ENCODE measurements around the gene PAPSS2.

Gene PAPSS2

GRCh38 chr10:87702260-87702972 lies 42.7 kb downstream of the PAPSS2 start:
- in situ Hi-C loops (cut with MboI; ENCODE audit: low pct_unique_long_range_greater_than_20kb, low sequenced_read_pairs, unreplicated experiment) = no loop called here
- no peak for TF ChIP-seq CTCF (IDR thresholded peaks at IDR 0.05; ENCODE audit: extremely low read depth, insufficient read depth, missing control alignments)
- DNase-seq (ENCODE audit: low spot score) = no peak

GRCh38 chr10:87702973-87703294 lies 43.3 kb downstream of the PAPSS2 start:
- no peak for TF ChIP-seq CTCF (IDR thresholded peaks at IDR 0.05; ENCODE audit: extremely low read depth, insufficient read depth, missing control alignments)
- DNase-seq (ENCODE audit: low spot score) = no peak
- in situ Hi-C loops (cut with MboI; ENCODE audit: low pct_unique_long_range_greater_than_20kb, low sequenced_read_pairs, unreplicated experiment) = no loop called here

GRCh38 chr10:87703771-87704170 lies 44.1 kb downstream of the PAPSS2 start:
- in situ Hi-C loops (cut with MboI; ENCODE audit: low pct_unique_long_range_greater_than_20kb, low sequenced_read_pairs, unreplicated experiment) = no loop called here
- TF ChIP-seq CTCF (IDR thresholded peaks at IDR 0.05; ENCODE audit: extremely low read depth, insufficient read depth, missing control alignments) = no peak
- DNase-seq (ENCODE audit: low spot score) = no peak

GRCh38 chr10:87705339-87705738 lies 45.7 kb downstream of the PAPSS2 start:
- in situ Hi-C loops (cut with MboI; ENCODE audit: low pct_unique_long_range_greater_than_20kb, low sequenced_read_pairs, unreplicated experiment) = no loop called here
- no peak for DNase-seq (ENCODE audit: low spot score)
- no peak for TF ChIP-seq CTCF (IDR thresholded peaks at IDR 0.05; ENCODE audit: extremely low read depth, insufficient read depth, missing control alignments)

GRCh38 chr10:87706731-87707130 lies 47.1 kb downstream of the PAPSS2 start:
- TF ChIP-seq CTCF (IDR thresholded peaks at IDR 0.05; ENCODE audit: extremely low read depth, insufficient read depth, missing control alignments) = no peak

GRCh38 chr10:87707254-87707653 lies 47.6 kb downstream of the PAPSS2 start:
- TF ChIP-seq CTCF (IDR thresholded peaks at IDR 0.05; ENCODE audit: extremely low read depth, insufficient read depth, missing control alignments) = no peak
- DNase-seq (ENCODE audit: low spot score) = no peak
- in situ Hi-C loops (cut with MboI; ENCODE audit: low pct_unique_long_range_greater_than_20kb, low sequenced_read_pairs, unreplicated experiment) = no loop called here

More at GRCh38 chr10:87706731-87707130, 47.1 kb downstream of the PAPSS2 start:
- no peak for DNase-seq (ENCODE audit: low spot score)
- in situ Hi-C loops (cut with MboI; ENCODE audit: low pct_unique_long_range_greater_than_20kb, low sequenced_read_pairs, unreplicated experiment) = no loop called here

Measured in GM13977 (cell line).